ENCODE results near the gene ZNF609.

ZNF609 gene

GRCh38 chr15:64656508-64656907 is 196.1 kb downstream of the ZNF609 start:
- no peak for DNase-seq

GRCh38 chr15:64665179-64665578 is 204.8 kb downstream of the ZNF609 start:
- no peak for DNase-seq

GRCh38 chr15:64667736-64668161 is 207.4 kb downstream of the ZNF609 start:
- no peak for DNase-seq

- DNase-seq = no peak
These were observed 213.5 kb downstream of the ZNF609 start for GRCh38 chr15:64673866-64674265.

- DNase-seq = no peak
These were observed 217.9 kb downstream of the ZNF609 start for GRCh38 chr15:64678126-64678819.

GRCh38 chr15:64680097-64680496 is 219.7 kb downstream of the ZNF609 start:
- no peak for DNase-seq

- peak; percentile 71 for DNase-seq
These were observed 221.1 kb downstream of the ZNF609 start for GRCh38 chr15:64681424-64682024.

- DNase-seq = no peak
These were observed 221.9 kb downstream of the ZNF609 start for GRCh38 chr15:64682255-64682654.

- DNase-seq = no peak
These were observed 223.0 kb downstream of the ZNF609 start for GRCh38 chr15:64683378-64683777.

- DNase-seq = no peak
These were observed 225.0 kb downstream of the ZNF609 start for GRCh38 chr15:64685230-64685888.

GRCh38 chr15:64686130-64686735 is 225.9 kb downstream of the ZNF609 start:
- DNase-seq = peak; percentile 49

- DNase-seq = no peak
These were observed 226.8 kb downstream of the ZNF609 start for GRCh38 chr15:64687172-64687571.

GRCh38 chr15:64687688-64688087 is 227.3 kb downstream of the ZNF609 start:
- DNase-seq = no peak

GRCh38 chr15:64688770-64689169 is 228.4 kb downstream of the ZNF609 start:
- DNase-seq = no peak

GRCh38 chr15:64690008-64690407 is 229.6 kb downstream of the ZNF609 start:
- no peak for DNase-seq

- DNase-seq = no peak
These were observed 230.4 kb downstream of the ZNF609 start for GRCh38 chr15:64690578-64691296.

GRCh38 chr15:64691896-64692565 is 231.7 kb downstream of the ZNF609 start:
- DNase-seq = no peak

GRCh38 chr15:64693134-64693533 is 232.8 kb downstream of the ZNF609 start:
- no peak for DNase-seq

- DNase-seq = no peak
These were observed 234.4 kb downstream of the ZNF609 start for GRCh38 chr15:64694816-64695215.

- peak; percentile 45 for DNase-seq
These were observed 235.2 kb downstream of the ZNF609 start for GRCh38 chr15:64695561-64695992.

- no peak for DNase-seq
These were observed 236.1 kb downstream of the ZNF609 start for GRCh38 chr15:64696481-64696880.

- DNase-seq = no peak
These were observed 237.6 kb downstream of the ZNF609 start for GRCh38 chr15:64697911-64698369.
